Measurements from ENCODE around the gene SCFD2.

The SCFD2 gene

GRCh38 chr4:52912608-52913007, 453.3 kb downstream of the SCFD2 start:
- DNase-seq: peak; percentile 29

GRCh38 chr4:52911684-52912294, 454.1 kb downstream of the SCFD2 start:
- peak; percentile 64 for DNase-seq

DNA sequence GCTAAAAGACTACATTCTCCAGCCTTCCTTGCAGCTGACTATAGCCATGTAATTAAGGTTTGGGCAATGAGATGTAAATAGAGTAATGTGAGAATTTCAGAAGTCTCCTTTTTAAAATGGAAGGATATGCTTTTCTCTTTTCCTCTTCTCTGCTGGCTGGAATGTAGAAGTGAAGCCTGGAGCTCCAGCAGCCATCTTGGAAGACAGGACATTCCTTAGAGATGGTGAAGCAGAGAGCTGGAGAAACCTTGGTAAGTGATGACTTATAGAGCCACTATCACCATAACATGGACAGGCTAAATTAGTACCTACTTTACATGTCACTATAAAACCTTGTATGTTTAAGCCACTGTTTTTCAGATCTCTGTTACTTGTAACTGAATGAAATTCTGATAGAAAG, 455.7 kb downstream of the SCFD2 start:
- DNase-seq: no peak

DNA sequence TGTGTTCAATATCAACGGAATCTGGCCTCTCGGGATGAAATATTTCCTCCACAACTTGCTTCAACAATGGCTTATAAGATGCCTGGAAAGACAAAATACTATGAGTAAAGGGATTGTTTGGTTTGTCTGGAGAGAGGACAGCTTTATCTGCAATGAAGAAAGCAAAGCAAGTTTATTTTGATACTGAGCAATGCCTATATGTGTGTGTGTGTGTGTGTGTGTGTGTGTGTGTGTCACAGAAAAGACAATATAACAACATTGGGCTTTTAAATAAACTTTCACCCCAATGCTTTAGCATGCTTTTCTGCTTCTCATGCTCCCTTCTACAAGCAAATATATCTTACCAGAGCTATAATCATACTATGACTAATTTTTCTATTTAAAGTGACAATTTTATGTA, 458.4 kb downstream of the SCFD2 start:
- DNase-seq: no peak

- DNase-seq: peak; percentile 42
These were observed 461.4 kb downstream of the SCFD2 start for GRCh38 chr4:52904421-52904820.

- DNase-seq: no peak
These were observed 462.6 kb downstream of the SCFD2 start for GRCh38 chr4:52903273-52903672.

DNA sequence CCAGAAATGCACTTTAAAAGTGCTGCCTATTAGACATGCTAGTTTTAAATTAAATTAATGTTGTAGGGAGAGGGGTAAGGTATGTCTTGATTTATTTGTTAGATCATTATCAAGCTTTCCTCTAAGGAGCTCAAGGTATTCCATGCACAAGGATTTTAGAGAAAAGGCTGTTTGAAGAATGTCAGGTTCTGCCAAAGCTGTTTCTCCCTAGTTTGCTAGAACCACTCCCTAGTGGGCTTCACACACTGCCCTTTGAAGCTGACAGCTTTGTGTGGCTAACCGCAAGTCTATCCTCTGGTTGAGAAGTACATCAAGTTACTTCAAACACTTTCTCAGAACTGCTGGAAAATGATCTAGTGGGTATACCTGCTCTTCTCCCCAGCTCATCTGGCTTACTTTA, 471.4 kb downstream of the SCFD2 start:
- DNase-seq: peak; percentile 29

- DNase-seq: peak; percentile 17
These were observed 473.0 kb downstream of the SCFD2 start for GRCh38 chr4:52892880-52893279.

DNA sequence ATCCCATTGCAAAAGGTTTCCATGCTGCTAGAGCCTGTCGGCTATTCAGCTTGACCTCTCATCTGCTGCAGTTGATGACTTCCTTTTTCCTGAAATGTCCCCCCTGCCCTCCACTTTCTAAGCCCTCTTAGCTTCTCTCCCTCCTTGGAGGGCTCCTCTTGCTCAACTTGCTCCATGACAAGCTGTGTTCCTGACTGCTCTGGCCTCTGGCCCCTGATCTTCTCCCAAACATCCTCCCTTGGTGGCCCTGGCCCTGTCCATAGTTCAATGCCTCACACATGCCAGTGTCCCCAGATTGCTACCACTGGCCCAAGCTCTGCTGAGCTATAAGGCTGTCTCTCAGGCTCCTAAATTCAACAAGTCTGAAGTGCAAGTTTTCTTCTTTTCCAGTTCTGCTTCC, 474.1 kb downstream of the SCFD2 start:
- DNase-seq: no peak

DNA sequence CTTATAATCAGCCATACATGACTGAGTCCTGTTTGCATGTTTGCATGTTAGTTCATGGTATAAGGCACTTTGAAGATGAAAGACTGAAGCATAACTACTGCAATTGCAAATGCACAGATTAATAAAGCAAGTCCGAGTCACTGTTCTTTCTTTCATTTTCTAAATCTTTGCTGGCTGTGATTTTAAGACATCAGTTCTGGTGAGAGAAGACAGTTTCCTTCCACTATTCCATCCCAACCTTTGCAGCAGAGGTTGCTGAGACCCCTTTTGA, 475.4 kb downstream of the SCFD2 start:
- DNase-seq: no peak

DNA sequence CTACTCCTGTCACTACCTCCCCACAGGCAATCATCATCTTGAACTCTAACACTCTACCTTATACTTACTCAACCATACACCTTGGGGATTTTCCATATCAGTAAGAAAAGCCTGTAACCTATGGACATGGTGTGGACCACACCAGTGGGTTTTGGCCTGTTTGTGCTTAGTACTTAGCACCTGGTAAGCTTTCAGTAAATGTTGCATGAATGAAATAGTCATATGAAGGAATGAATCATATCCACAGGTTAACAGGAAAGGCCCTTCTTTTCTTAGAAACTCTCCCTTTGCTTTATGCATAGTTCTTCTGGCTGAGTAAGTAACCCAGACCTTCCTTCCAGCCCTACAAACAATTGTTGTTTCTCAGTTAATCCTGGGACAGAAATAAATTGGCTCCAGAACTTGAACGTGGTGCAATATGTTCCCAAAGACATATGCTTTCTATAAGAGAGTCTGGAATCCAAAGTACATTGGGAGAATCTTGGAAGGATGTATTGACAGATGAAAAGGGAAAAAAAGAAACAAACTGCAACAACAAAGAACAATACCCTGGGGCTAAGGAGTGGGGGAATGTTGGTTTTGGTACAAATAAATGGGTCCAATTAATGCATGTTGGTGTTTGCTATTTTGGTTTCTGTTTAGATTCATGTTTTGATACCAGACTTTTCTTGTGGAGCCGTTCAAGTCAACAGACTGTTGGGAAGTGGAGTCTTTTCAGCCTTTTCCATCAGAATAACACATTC, 475.9 kb downstream of the SCFD2 start:
- DNase-seq: no peak

DNA sequence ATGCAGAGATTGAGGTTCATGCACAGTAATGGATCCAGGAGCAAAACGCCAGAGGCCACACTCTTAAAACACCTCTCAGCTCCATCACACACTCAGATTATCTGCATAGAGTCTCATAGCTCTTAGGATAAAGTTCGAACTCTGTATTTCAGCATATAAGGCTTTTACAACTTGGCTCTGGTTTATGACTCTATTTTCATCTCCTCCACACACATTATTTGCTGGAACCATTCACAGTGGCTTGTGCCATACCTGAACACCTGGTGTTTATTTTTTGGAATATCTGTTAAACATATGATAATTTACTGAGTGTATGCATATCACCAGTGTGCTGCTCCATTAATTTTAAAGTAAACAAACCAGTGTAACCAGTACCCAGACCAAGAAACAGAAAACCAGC, 476.5 kb downstream of the SCFD2 start:
- DNase-seq: no peak

GRCh38 chr4:52884994-52885393, 480.9 kb downstream of the SCFD2 start:
- no peak for DNase-seq

GRCh38 chr4:52883707-52884669, 481.9 kb downstream of the SCFD2 start:
- no peak for DNase-seq

GRCh38 chr4:52883183-52883621, 482.7 kb downstream of the SCFD2 start:
- no peak for DNase-seq

DNA sequence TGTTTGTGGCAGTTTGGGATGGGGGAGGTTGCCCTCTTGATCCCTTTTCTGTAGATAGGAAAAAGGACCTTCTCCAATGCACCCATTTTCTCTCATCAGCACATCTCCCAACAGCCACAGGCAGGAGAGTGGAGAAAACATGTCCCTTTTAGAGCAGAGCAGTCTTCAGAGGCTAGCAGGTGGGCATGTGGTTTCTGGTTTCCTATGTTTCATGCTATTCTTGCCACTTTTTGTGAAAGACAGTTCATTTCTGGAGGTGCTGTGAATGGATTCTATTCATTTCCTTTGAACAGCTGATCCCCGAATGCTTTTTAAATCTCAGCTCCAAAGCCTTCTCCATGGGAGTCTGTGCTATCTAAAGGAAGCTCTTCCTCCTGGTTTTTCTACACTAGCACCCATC, 484.9 kb downstream of the SCFD2 start:
- no peak for DNase-seq

DNA sequence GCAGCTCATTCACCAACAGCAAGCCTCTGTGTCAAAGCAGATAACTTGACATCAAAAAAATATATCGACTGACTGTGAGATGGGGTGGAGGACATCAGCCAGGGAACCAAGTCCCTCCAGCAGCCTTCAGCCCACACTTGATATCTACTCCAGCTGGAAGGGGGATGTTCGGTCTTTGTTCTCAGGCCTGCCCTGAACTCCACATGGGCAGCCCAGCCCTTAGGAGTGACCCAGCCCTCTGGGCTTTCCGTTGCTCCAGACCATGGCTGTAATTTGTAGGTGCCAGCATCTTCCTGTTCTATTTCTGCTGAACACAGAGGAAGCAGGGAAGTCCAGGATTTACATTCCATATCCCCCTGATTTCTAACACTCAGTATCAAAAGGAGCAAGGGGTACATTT, 486.4 kb downstream of the SCFD2 start:
- no peak for DNase-seq

- DNase-seq: no peak
These were observed 488.2 kb downstream of the SCFD2 start for GRCh38 chr4:52877694-52878093.

DNA sequence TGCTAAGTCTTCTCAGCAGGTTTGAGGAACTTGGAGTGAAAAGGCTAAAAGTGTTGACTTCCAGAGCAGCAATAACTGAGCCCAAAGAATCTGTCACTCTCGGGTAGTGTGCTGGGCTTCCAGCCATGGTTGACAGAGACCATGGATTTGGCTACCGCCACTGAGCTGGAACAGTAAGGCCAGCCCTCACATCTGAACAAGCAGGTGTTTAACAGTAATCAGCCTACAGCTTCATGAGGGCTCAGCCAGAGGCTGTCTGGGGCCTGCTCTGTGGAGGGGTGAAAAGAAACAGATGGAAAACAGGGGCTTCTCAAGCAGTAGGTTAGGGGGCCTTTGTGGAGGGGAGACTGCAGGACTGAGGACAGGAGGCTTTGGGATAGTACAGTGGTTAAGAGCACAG, 488.8 kb downstream of the SCFD2 start:
- no peak for DNase-seq

DNA sequence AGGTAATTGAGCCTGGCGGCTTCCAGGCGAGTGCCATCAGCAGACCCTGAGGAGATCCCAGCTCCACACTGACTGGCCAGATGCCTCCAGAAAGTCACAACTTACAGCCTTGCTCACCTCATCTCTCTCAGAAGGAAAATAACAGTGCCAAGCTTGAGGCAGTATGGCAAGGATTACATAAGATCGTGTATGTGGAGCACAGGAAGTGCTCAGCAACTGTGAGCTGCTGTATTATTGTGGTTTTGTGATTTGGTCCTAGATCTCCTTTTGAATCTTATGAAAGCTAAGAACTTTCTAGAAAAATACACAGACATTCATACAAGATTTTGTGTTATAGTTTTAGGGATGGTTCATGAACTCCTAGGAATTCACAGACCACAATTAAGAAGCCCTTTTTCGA, 489.8 kb downstream of the SCFD2 start:
- no peak for DNase-seq

DNA sequence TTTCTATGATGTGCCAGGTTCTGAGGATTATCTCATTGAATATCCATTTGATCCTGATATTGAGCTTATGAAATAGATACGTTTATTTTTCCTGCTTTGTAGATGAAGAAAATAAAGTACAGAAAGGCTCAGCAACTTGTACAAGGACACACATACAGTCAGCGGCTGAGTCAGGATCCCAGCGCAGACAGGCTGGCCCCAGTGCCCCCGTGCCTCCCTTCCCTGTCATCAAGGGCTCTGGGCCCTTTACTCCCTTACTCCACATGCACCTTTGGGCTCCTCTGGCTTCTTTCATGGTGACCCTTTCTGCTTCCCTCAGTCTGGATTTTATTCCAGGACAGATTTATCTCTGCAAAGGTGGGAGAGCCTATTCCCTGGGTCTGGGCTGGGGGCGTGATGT, 490.9 kb downstream of the SCFD2 start:
- DNase-seq: no peak

DNA sequence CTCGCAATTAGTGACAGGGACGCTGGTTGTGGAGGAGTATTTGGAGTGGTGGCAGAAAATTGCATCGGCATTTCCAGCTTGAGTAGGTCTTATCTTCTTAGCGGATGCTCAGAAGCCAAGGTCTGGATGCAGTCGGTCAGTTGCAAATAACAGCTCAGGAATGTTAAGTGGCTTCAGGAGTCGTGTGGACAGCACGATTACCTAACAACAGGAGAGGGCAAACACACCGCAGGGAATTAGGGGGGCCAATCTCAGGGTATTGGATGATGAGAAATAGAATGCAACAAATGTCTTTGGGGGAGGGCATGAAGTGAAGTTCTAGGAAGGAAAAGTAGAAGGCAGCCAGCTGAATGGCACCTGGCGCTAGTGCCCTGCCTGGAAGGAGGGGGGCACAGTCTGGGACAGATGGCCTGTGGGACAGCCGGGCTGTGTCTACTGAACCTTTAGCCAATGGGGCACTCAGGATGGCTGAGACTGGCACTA, 492.0 kb downstream of the SCFD2 start:
- no peak for DNase-seq

DNA sequence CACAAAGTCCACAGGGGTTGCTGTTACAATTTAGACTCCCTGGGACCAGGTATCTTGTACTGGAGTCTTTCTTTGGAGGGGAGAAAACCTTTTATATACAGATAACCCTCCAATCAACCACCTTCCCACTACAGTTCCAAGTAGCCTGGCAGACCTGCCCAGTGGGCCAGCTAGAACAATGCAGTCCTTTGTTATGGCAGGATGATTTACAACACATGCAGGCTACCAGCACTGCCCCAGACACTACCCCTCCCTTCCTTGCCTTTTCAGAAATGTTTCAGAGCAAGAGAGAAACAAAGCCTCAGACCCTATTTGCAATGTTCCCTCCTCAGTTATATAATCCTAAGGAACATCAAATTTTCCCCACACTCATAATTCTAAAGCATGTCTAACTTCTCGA, 492.7 kb downstream of the SCFD2 start:
- DNase-seq: no peak

GRCh38 chr4:52870225-52870624, 495.6 kb downstream of the SCFD2 start:
- DNase-seq: no peak
